ENCODE results near the gene NPC1.
A peak's percentile ranks its signal among the peaks of the same experiment; 100 is the strongest.
"Not testable (repeated sequence)": the region's sequence is repeated elsewhere in the genome, so short reads cannot be mapped to it uniquely, and the experiment has no call there.

NPC1 gene

GRCh38 chr18:23609390-23610023 is 23.2 kb upstream of the NPC1 start:
- DNase-seq (ENCODE audit: low spot score) = no peak

GRCh38 chr18:23608211-23608610 is 21.9 kb upstream of the NPC1 start:
- DNase-seq (ENCODE audit: low spot score) = no peak

- DNase-seq (ENCODE audit: low spot score) = no peak
Measured at GRCh38 chr18:23605941-23606340, 19.6 kb upstream of the NPC1 start.

GRCh38 chr18:23599809-23600208 is 13.5 kb upstream of the NPC1 start:
- no peak for DNase-seq (ENCODE audit: low spot score)

- no peak for DNase-seq (ENCODE audit: low spot score)
Measured at GRCh38 chr18:23596183-23596582, 9.9 kb upstream of the NPC1 start.

GRCh38 chr18:23595591-23595990 is 9.3 kb upstream of the NPC1 start:
- no peak for DNase-seq (ENCODE audit: low spot score)

- DNase-seq (ENCODE audit: low spot score) = no peak
Measured at GRCh38 chr18:23593720-23594119, 7.4 kb upstream of the NPC1 start.

- DNase-seq (ENCODE audit: low spot score) = no peak
Measured at GRCh38 chr18:23592911-23593310, 6.6 kb upstream of the NPC1 start.

GRCh38 chr18:23591011-23591410 is 4.7 kb upstream of the NPC1 start:
- DNase-seq (ENCODE audit: low spot score) = no peak

- no peak for DNase-seq (ENCODE audit: low spot score)
Measured at GRCh38 chr18:23588836-23589560, 2.7 kb upstream of the NPC1 start.

- DNase-seq (ENCODE audit: low spot score) = no peak
Measured at GRCh38 chr18:23587220-23587642, 925 bp upstream of the NPC1 start.

GRCh38 chr18:23585897-23586248 is 433 bp downstream of the NPC1 start:
- DNase-seq (ENCODE audit: low spot score) = no peak

GRCh38 chr18:23585007-23585871 is 1.1 kb downstream of the NPC1 start:
- DNase-seq (ENCODE audit: low spot score) = peak; percentile 36

GRCh38 chr18:23584019-23584983 is 2.0 kb downstream of the NPC1 start:
- no peak for DNase-seq (ENCODE audit: low spot score)

- DNase-seq (ENCODE audit: low spot score) = no peak
Measured at GRCh38 chr18:23583071-23583865, 3.0 kb downstream of the NPC1 start.

GRCh38 chr18:23580677-23581367 is 5.5 kb downstream of the NPC1 start:
- DNase-seq (ENCODE audit: low spot score) = no peak

- DNase-seq (ENCODE audit: low spot score) = no peak
Measured at GRCh38 chr18:23578891-23579653, 7.2 kb downstream of the NPC1 start.

GRCh38 chr18:23578067-23578701 is 8.1 kb downstream of the NPC1 start:
- no peak for DNase-seq (ENCODE audit: low spot score)

GRCh38 chr18:23577521-23577920 is 8.8 kb downstream of the NPC1 start:
- DNase-seq (ENCODE audit: low spot score) = not testable (repeated sequence)
